ENCODE measurements around the gene PPP6R1. TPM values are rescaled to one million over a fixed set of nuclear protein-coding genes. Genes with fewer than 3 reads are reported as not detected.

The PPP6R1 gene
- total and polyA plus RNA-seq, 11 donors, result 28.6 to 60.4 (median 41.1) TPM

GRCh38 chr19:55248166-55248675, 10.6 kb downstream of the PPP6R1 start:
- H3K4me1 ChIP-seq, result peaks cover 2 to 61% (median 38%) of the 10 kb centered on the region in 12 donors
- H3K27ac ChIP-seq, result peak overlapping the region in 4 of 12 donors; percentile 1 to 36 (median 20)
- TF ChIP-seq POLR2A (IDR thresholded peaks at IDR 0.05), result no peak
- TF ChIP-seq CTCF (IDR thresholded peaks at IDR 0.05), result no peak
- H3K4me3 ChIP-seq, result no peak overlapping the region
- intact Hi-C loops (cut with DNase I), result no loop called here
- WGBS, 4 donors, result 48 to 69% (median 52%) methylated on average over 4 to 10 of the region's 10 CpGs
- peak in 1 of 5 donors; percentile 56 for DNase-seq
- ATAC-seq, result no peak
- H3K9me3 ChIP-seq, result no peaks in the 10 kb centered on the region
- no peaks in the 10 kb centered on the region for H3K27me3 ChIP-seq
- peaks cover 0 to 44% (median 36%) of the 10 kb centered on the region in 9 donors for H3K36me3 ChIP-seq

GRCh38 chr19:55247621-55248099, 11.2 kb downstream of the PPP6R1 start:
- Histone ChIP-seq H3K27ac (peak overlapping the region in 3 of 12 donors; percentile 1 to 36 (median 22)), H3K9me3 (no peaks in the 10 kb centered on the region), H3K36me3 (peaks cover 0 to 48% (median 41%) of the 10 kb centered on the region in 9 donors), H3K4me3 (no peak overlapping the region), H3K27me3 (no peaks in the 10 kb centered on the region), H3K4me1 (peaks cover 2 to 56% (median 35%) of the 10 kb centered on the region in 12 donors)
- 17 to 31% (median 28%) methylated on average over 10 of the region's 10 CpGs for WGBS, 4 donors
- TF ChIP-seq CTCF (IDR thresholded peaks at IDR 0.05) (no peak), POLR2A (IDR thresholded peaks at IDR 0.05) (no peak)
- intact Hi-C loops (cut with DNase I), result no loop called here
- ATAC-seq (peak; percentile 48 to 83 (median 71)), DNase-seq (peak; percentile 57 to 65 (median 62))

- H3K27me3 ChIP-seq, result no peaks in the 10 kb centered on the region
- H3K27ac ChIP-seq, result peak overlapping the region in 3 of 12 donors; percentile 1 to 36 (median 22)
- peak in 1 of 5 donors; percentile 57 for DNase-seq
- intact Hi-C loops (cut with DNase I), result no loop called here
- no peaks in the 10 kb centered on the region for H3K9me3 ChIP-seq
- 91 to 92% (median 91%) methylated on average over 29 to 40 of the region's 40 CpGs for WGBS, 4 donors
- ATAC-seq, result no peak
- H3K36me3 ChIP-seq, result peaks cover 4 to 57% (median 50%) of the 10 kb centered on the region in 9 donors
- no peak for TF ChIP-seq CTCF (IDR thresholded peaks at IDR 0.05)
- TF ChIP-seq POLR2A (IDR thresholded peaks at IDR 0.05), result no peak
- peaks cover 2 to 46% (median 27%) of the 10 kb centered on the region in 12 donors for H3K4me1 ChIP-seq
- H3K4me3 ChIP-seq, result no peak overlapping the region
Observed at GRCh38 chr19:55246462-55247451, 12.1 kb downstream of the PPP6R1 start.
